Measurements from ENCODE around the gene SLC35A3. TPM values are rescaled to one million over a fixed set of nuclear protein-coding genes. Genes with fewer than 3 reads are reported as not detected.

SLC35A3 gene
- total and polyA plus RNA-seq, 9 of the 15 experiments (the other 6 are each of a cell fraction or from before 2014, with no cell fraction given): 3.5 to 21.7 (median 13.2) TPM

DNA sequence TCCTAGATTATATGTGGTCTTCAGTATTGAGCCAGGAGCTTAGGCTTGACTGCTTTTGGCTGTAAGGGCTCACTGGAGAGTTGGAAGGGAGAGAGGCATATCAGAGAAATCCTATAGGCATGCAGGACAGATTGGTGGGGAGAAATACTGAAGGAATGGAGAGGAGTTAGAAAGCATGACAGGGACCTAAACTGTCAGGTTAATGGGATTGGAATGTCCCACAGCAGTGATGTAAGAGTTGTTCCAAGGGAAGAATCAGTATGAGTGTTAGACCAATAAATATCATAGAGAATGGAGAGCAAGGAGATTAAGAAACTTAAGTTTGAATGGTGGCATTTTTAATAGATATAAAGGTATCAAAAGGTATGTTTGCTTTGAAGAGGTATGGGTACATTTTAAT, 39.7 kb downstream of the SLC35A3 start:
- Histone ChIP-seq H4K20me1 (replicated peaks; ENCODE audit: control insufficient read depth, insufficient read depth, low read length) (no peaks in the 10 kb centered on the region), H3K27ac (ENCODE audit: extremely low read depth, low read depth, low read length) (no peak overlapping the region), H3K79me2 (ENCODE audit: control insufficient read depth, insufficient read depth, low read length) (peaks cover 7% of the 10 kb centered on the region; the same call in 2 of the 3 replicates), H3K9me1 (ENCODE audit: control insufficient read depth, insufficient read depth, low read length) (no peaks in the 10 kb centered on the region), H3K27me3 (ENCODE audit: control insufficient read depth in 2 of 2, insufficient read depth in 2 of 2, low read length in 2 of 2) (no peaks in the 10 kb centered on the region), H2AFZ (ENCODE audit: low read depth, low read length) (no peak overlapping the region), H3K36me3 (ENCODE audit: control insufficient read depth, insufficient read depth, low read length) (peaks cover 9% of the 10 kb centered on the region; the same call in 2 of the 3 replicates), H3K9me3 (replicated peaks; ENCODE audit: control insufficient read depth, insufficient read depth, low read depth, low read length) (peaks cover 5% of the 10 kb centered on the region), H3K4me1 (replicated peaks in 1 of 2; ENCODE audit: control insufficient read depth in 2 of 2, insufficient read depth in 2 of 2, low read length in 2 of 2) (no peaks in the 10 kb centered on the region), H3K4me3 (no peak overlapping the region), H3K4me2 (ENCODE audit: insufficient read depth, low read length) (no peak overlapping the region), H3K9ac (ENCODE audit: insufficient read depth in 1 of 2, low read depth in 2 of 2, low read length in 2 of 2) (no peak overlapping the region)
- no TSS peak for BruUV-seq (replicated peaks)
- FAIRE-seq (no peak), DNase-seq (ENCODE audit: extremely low read depth in 1 of 4, low spot score in 3 of 4) (no peak), ATAC-seq (no peak)
- in situ Hi-C loops (cut with MboI) (no loop called here), intact Hi-C loops (cut with micrococcal nuclease) (no loop called here)
- CTCF ChIA-PET (ENCODE audit: low intra/inter-chr PET ratio): no interaction called here
- TF ChIP-seq TRIM24 (IDR thresholded peaks at IDR 0.05): no peak
- TF ChIP-seq, protein P1, sequence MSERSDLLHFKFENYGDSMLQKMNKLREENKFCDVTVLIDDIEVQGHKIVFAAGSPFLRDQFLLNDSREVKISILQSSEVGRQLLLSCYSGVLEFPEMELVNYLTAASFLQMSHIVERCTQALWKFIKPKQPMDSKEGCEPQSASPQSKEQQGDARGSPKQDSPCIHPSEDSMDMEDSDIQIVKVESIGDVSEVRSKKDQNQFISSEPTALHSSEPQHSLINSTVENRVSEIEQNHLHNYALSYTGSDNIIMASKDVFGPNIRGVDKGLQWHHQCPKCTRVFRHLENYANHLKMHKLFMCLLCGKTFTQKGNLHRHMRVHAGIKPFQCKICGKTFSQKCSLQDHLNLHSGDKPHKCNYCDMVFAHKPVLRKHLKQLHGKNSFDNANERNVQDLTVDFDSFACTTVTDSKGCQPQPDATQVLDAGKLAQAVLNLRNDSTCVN (CRISPR knock-in tag; IDR thresholded peaks at IDR 0.05): no peak
- no peak for TF ChIP-seq SUPT5H (IDR thresholded peaks at IDR 0.05)
- TF ChIP-seq MCM5 (IDR thresholded peaks at IDR 0.05; ENCODE audit: low read depth): no peak
- no peak for TF ChIP-seq ZZZ3 (IDR thresholded peaks at IDR 0.05)
- no peak for TF ChIP-seq ZNF717 (CRISPR knock-in tag; IDR thresholded peaks at IDR 0.05)
- TF ChIP-seq ZFP36 (IDR thresholded peaks at IDR 0.05; ENCODE audit: low read depth, low read length, partially characterized antibody): no peak
- no peak for TF ChIP-seq SRF (CRISPR knock-in tag; IDR thresholded peaks at IDR 0.05)
- POLR2A ChIA-PET: interaction anchor here (0.9 to 2.4 kb wide), 3 partner anchors 9 to 28 kb away, joined by 3 to 10 read pairs (median 6); a partner anchor contains a TSS
